Retinal pigment epithelial cell (primary cell): ENCODE results near the gene GBP1.
A peak's percentile ranks its signal among the peaks of the same experiment; 100 is the strongest.
"Not testable (repeated sequence)": the region's sequence is repeated elsewhere in the genome, so short reads cannot be mapped to it uniquely, and the experiment has no call there.

ENCODE experiments used
- DNase-seq: peaks from one replicate; pipeline ENCODE4 v3.0.0-alpha.2; 2010; ENCODE audit warnings: low read depth
- H3K4me3 ChIP-seq: 2 replicates; pipeline ENCODE4 v1.5.1; 2011; ENCODE audit warnings: mild to moderate bottlenecking, low read length, control low read depth, moderate library complexity
- CTCF ChIP-seq: conservative IDR thresholded peaks from 2 replicates; pipeline ENCODE4 v1.5.1; 2011; ENCODE audit warnings: low read depth, low read length, control low read depth, inconsistent platforms

GBP1 gene

DNA sequence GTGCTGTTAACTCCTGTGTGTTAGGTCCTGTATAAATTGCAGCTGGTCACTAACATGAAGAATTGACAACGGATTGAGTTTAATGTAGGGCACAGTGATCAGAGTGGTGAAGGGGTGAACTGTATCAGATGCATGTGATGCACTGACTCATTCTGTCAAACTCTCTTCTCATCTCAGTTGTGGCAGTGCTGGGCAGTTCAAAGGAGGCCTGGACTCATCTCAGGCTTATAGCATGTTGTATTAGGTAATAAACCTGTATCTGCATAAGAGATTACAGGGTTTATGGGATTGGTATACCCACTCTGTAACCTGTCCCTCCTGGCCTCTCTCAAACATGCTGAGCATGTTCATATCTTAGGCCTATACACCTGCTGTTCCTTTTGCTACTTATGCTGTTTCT, 29.9 kb downstream of the GBP1 start:
- no peak for DNase-seq
- no peak for TF ChIP-seq CTCF
- no peak overlapping the region for H3K4me3 ChIP-seq

GRCh38 chr1:89034004-89034403, 31.0 kb downstream of the GBP1 start:
- not testable (repeated sequence) for H3K4me3 ChIP-seq, DNase-seq

DNA sequence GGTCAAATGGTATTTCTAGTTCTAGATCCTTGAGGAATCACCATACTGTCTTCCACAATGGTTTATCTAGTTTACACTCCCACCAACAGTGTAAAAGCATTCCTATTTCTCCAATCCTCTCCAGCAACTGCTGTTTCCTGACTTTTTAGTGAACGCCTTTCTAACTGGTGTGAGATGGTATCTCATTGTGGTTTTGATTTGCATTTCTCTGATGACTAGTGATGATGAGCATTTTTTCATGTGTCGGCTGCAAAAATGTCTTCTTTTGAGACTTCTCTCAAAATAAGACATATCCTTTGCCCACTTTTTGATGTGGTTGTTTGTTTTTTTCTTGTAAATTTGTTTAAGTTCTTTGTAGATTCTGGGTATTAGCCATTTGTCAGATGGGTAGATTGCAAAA, 36.0 kb downstream of the GBP1 start:
- DNase-seq, H3K4me3 ChIP-seq: not testable (repeated sequence)

GRCh38 chr1:89025928-89026327, 39.1 kb downstream of the GBP1 start:
- no peak for TF ChIP-seq CTCF
- no peak for DNase-seq
- H3K4me3 ChIP-seq, result no peak overlapping the region

DNA sequence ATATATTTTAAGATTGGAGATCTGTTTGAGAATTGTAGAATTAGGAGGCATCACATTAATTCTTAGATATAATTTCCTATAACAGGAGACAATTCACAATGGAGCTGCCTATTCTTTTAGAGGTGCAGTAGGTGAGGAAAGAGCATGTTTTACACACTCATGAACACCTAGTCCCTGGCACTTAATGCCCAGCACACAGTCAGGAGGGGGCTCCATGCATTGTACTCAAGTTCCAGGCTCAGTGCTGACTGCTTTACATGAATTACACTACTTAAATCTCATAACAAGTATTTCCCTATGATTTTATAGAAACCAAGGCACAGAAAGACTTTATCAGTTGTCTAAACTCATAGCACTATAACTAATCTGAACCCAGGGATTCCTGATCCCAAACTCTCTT, 42.0 kb downstream of the GBP1 start:
- TF ChIP-seq CTCF, result no peak
- H3K4me3 ChIP-seq, result no peak overlapping the region

GRCh38 chr1:89022167-89022959, 42.6 kb downstream of the GBP1 start, which contains the start of gene GBP3:
Gene GBP3 (minus strand): TSS chr1:89022866. CDS start chr1:89020721, 2,145 bp downstream.
- DNase-seq, result no peak
- no peak for TF ChIP-seq CTCF
- H3K4me3 ChIP-seq, result peak within 1 kb of the TSS; percentile 45

More for the DNA sequence above, 42.0 kb downstream of the GBP1 start:
- DNase-seq, result no peak

GRCh38 chr1:89018318-89018717, 46.7 kb downstream of the GBP1 start:
- DNase-seq, H3K4me3 ChIP-seq: not testable (repeated sequence)

GRCh38 chr1:89008511-89008910, 56.5 kb downstream of the GBP1 start:
- no peak for TF ChIP-seq CTCF
- no peak for DNase-seq
- H3K4me3 ChIP-seq, result no peak overlapping the region
